ENCODE measurements around the gene ZFAND3.

The ZFAND3 gene

DNA sequence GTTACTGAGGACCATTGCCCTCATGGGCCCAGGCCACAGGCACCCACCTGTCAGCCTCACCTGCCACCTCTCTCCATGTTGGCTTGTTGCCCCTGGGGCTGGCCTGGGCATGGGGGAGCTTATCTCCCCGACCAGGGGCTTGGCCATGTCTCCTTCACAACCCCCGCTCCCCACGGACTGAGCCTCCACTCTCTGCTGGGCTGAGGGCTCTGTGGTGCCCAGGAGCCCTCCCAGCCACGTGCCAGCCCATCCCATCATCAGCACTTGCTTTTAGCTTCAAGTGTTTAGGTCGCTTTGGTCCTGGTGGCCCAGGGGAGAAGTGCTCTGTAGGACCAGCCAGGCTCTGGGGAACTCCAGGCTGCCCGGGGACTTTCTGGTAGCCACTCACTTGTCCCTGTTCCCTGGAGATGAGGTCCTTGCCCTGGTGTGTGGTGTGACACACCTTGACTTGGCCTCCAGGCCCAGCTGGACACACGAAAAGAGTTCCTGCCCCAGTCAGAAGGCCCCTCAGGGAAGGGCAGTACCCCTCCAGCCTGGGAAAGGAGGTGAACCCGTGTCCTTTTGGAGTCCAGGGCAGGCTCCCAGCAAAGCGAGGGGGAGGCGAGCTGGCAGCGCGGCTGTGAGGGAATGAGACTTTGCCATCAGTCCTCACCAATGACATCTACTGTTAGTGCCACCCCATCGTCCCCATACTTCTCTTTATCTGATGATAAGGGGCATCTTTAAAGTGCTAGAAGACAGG, 352.6 kb downstream of the ZFAND3 start:
- DNase-seq (no peak), ATAC-seq (no peak)
- peaks cover 4% of the 10 kb centered on the region for H3K36me3 Mint-ChIP-seq (ENCODE audit: low read depth)
- no peaks in the 10 kb centered on the region for H3K9me3 Mint-ChIP-seq
- no peaks in the 10 kb centered on the region for H3K27me3 Mint-ChIP-seq
- no peaks in the 10 kb centered on the region for H3K4me1 Mint-ChIP-seq
- no peak overlapping the region for H3K4me3 Mint-ChIP-seq
- no peak overlapping the region for H3K27ac Mint-ChIP-seq

DNA sequence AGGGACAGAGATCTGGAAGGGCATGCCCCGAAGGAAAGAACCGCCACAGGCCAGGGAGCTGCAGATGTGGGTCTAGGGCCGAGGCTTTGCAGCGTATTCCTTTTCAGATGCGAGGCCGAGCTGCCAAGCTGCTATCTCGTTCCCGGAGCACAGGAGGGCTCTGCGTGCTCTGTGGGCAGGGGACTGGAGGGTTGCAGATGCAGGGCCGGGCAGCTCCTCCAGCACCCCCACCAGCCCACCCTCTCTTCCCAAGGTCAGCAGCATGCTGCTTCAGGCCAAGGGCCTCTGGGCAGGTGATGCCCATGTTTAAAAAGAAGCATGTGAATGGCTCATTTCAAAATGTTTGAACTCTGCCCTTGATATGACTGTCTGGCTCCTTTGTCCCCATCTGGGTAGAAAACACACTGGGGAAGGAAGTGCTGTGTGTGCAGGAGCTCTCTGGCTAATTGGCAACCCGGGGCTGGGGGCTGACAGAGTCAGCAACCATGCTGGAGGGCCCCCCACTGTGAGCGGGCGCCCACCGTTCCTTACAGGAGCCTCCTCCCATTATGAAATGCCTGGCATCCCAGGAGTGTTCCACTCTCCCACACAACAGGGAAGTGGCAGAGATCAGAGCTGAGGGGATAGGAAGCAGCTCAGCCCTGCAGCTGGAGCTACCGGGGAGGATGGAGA, 353.3 kb downstream of the ZFAND3 start:
- Mint-ChIP-seq H3K27me3 (no peaks in the 10 kb centered on the region), H3K4me3 (no peak overlapping the region), H3K4me1 (no peaks in the 10 kb centered on the region), H3K36me3 (ENCODE audit: low read depth) (peaks cover 4% of the 10 kb centered on the region), H3K27ac (no peak overlapping the region), H3K9me3 (no peaks in the 10 kb centered on the region)
- ATAC-seq (no peak), DNase-seq (no peak)

DNA sequence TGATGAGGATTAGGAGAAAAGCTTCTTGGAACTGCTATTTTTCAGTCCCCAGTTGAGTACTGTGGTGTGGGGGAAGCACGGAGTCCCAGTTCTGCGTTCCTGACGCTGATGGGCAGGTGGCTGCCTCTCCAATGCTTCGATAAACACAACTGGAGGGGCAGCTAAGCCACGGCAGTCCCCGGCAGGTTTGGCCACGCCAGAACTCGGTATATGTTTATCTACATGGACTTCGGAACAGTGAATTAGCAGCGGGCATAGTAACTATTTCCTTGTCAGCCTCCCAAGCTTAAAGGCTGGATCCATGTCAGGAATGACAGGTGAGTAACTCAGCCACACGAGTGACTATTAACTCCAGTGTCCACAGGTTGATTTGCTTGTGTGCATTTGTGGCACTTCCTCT, 354.4 kb downstream of the ZFAND3 start:
- ATAC-seq (no peak), DNase-seq (no peak)
- no peaks in the 10 kb centered on the region for H3K9me3 Mint-ChIP-seq
- no peaks in the 10 kb centered on the region for H3K27me3 Mint-ChIP-seq
- H3K4me1 Mint-ChIP-seq: no peaks in the 10 kb centered on the region
- H3K27ac Mint-ChIP-seq: no peak overlapping the region
- H3K4me3 Mint-ChIP-seq: no peak overlapping the region
- H3K36me3 Mint-ChIP-seq (ENCODE audit: low read depth): peaks cover 4% of the 10 kb centered on the region

DNA sequence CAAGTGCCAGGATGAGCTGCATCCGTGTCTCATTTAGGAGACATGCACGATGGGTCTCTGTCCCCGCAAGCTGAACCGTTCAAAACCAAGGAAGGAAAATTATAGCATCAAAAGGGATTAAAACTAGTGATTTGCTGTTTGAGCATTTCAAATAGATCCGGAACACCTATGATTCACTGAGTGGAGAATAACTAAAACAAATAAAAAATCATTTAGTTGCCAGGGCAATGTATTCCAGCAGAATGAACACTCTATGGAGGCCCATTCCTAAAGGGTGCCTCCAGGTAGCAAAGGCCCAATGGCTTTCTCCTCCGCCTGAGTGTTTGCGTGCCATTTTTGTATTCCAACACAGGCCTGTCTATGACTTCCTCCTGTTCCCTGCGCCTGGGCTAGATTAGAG, 354.8 kb downstream of the ZFAND3 start:
- Mint-ChIP-seq H3K36me3 (ENCODE audit: low read depth) (peaks cover 4% of the 10 kb centered on the region), H3K27ac (no peak overlapping the region), H3K4me1 (no peaks in the 10 kb centered on the region), H3K4me3 (no peak overlapping the region), H3K27me3 (no peaks in the 10 kb centered on the region), H3K9me3 (no peaks in the 10 kb centered on the region)
- DNase-seq (no peak), ATAC-seq (no peak)

DNA sequence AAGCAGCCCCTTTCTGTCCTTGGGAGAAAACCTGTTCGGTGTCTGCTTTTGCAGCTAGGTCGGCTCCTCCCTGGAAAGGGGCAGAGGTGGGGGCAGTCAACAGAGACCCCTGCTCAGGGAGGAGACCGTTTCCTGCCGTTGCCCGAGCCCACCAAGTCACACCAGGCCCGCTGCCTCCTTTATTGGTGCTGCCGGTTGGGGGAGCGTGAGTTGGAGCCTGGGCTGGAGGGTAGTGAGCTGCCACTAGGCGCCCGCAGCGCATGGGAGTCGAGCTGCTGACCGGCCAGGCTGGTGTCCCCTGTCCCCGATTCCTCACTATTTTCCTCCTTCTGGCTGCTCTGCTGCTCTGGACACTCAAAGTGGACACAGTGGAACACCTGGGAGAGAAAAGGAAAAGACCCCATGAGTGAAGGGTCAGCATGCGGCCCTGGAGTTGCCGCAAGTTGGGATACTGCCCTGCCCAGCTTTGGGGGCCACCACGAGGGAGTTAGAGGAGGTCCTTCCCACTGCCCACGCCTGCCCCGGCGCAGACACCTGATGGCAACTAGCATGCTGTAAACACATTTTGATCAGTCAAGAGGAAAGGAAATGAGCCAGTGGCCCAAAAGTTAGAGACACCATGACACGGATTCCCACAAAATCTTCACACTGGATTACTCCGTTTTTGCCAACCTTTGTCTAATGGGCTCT, 355.4 kb downstream of the ZFAND3 start:
- ATAC-seq (no peak), DNase-seq (no peak)
- H3K4me1 Mint-ChIP-seq: no peaks in the 10 kb centered on the region
- no peak overlapping the region for H3K27ac Mint-ChIP-seq
- H3K36me3 Mint-ChIP-seq (ENCODE audit: low read depth): peaks cover 4% of the 10 kb centered on the region
- no peak overlapping the region for H3K4me3 Mint-ChIP-seq
- H3K9me3 Mint-ChIP-seq: no peaks in the 10 kb centered on the region
- no peaks in the 10 kb centered on the region for H3K27me3 Mint-ChIP-seq

DNA sequence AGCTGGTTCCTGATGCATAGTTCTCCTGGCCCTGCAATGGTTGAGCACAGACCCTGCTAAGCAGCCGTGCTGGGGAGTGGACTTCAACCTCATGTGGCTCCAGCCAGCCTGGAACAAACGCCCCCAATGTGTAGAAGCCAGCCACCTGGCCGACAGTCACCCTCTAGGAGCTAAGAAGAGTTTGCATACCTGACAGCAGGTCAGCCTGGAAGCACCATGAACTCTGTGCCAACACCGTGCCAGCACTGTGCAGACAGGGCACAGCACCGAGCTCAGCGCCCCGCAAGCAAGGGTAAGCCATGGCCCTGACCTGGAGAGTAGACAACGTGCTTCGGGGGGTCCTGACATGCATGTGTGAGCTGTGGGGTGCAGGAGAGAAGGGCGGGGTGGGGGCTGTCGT, 356.3 kb downstream of the ZFAND3 start:
- Mint-ChIP-seq H3K27me3 (no peaks in the 10 kb centered on the region), H3K4me3 (no peak overlapping the region), H3K36me3 (ENCODE audit: low read depth) (peaks cover 4% of the 10 kb centered on the region), H3K27ac (no peak overlapping the region), H3K9me3 (no peaks in the 10 kb centered on the region), H3K4me1 (no peaks in the 10 kb centered on the region)
- DNase-seq: no peak
- ATAC-seq: no peak

DNA sequence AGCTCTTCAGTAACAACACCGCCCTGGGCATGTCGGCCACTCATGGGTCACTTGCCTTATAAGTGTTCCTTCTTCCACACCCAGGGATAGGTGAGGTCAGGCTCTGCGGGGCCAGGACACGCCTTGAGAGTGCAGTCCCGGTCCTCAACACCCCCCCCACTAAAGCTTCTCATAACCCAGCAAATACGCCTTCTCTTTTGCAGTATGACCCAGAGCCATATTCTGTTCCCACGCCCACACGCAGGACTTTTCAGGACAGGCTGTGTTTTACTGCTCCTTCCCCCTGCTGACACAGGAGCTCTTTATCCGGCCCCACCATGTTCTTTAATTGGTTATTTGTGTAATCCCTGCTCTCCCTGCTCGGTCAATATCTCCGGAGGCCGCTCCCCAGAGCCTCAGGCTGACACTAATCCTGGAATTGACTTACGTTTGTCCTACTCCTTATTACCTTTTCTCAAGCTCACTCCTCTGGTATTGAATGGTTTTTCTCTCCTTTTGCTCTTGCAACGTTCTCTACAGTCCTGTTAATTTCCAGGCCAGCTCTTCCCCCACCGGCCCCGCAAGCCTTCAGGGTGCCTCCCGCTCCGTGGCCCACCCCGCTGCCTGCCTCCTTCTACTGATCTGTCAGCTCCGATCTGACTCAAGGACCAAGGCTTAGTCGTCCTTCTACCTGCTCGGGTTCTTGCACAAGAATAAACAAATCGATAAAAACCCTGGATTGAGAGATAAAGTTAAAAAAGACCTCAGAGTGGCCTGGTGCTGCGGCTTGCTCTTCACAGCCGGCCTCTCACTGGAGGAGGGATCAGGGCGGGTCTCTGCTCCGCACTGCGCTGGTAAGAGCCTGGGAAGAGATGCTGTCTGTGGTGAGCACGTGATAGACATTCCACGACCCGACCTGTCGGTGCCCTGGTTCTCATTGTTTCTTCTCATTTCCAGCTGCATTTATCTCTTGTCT, 357.5 kb downstream of the ZFAND3 start:
- Mint-ChIP-seq H3K27me3 (no peaks in the 10 kb centered on the region), H3K9me3 (no peaks in the 10 kb centered on the region), H3K4me1 (no peaks in the 10 kb centered on the region), H3K27ac (no peak overlapping the region), H3K4me3 (no peak overlapping the region), H3K36me3 (ENCODE audit: low read depth) (peaks cover 4% of the 10 kb centered on the region)
- DNase-seq: no peak
- ATAC-seq: no peak

DNA sequence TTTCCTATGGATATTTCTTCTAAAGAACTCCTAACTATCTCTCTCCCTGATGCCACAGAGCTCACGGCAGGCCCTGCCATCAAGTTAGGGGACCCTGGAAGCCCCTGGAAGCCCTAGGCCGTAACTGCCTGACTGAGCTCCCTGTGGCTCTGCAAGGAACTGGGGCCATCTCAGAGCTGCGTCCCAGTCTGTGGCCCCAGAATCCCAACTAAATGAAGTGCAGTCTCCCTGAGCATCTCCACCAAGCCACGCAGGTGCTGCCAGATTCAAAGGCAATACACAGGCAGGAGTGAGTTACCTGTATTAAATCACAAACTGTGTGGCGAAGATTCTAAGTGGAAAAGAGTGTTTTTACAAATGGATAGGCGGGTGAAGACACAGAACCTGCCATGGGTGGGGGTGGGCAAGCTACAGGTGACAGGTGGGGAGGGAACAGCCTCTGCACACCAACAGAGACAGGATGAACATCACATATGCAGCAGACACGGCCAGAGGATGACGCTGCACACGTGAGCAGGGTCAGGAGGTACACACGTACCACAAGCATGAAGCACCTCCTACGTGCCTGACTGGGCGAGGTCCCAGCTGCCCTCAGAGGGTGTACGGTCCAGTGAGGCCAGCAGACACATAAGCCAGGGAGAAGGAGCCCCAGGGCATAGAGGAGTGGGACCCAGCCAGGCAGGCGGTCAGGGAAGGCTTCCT, 358.5 kb downstream of the ZFAND3 start:
- H3K4me1 Mint-ChIP-seq: no peaks in the 10 kb centered on the region
- H3K4me3 Mint-ChIP-seq: no peak overlapping the region
- H3K27ac Mint-ChIP-seq: no peak overlapping the region
- peaks cover 4% of the 10 kb centered on the region for H3K36me3 Mint-ChIP-seq (ENCODE audit: low read depth)
- DNase-seq: no peak
- H3K27me3 Mint-ChIP-seq: no peaks in the 10 kb centered on the region
- no peak for ATAC-seq
- H3K9me3 Mint-ChIP-seq: no peaks in the 10 kb centered on the region

DNA sequence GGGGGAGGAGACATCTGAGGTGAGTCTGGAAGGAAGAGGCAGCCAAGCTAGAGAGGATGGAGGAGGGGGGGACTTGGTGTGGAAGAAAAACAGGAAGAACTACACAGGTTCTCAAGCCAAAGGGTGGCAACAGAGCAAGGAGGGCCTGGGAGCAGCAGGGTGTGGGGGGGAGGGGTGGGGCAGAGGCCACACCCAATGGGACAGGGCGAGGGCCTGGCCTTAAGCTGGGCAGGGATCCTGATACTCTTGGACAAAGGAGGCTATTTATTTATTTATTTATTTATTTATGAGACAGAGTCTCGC, 359.0 kb downstream of the ZFAND3 start:
- H3K27ac Mint-ChIP-seq: no peak overlapping the region
- DNase-seq: no peak
- no peak for ATAC-seq
- no peaks in the 10 kb centered on the region for H3K9me3 Mint-ChIP-seq
- peaks cover 4% of the 10 kb centered on the region for H3K36me3 Mint-ChIP-seq (ENCODE audit: low read depth)
- H3K4me1 Mint-ChIP-seq: no peaks in the 10 kb centered on the region
- no peaks in the 10 kb centered on the region for H3K27me3 Mint-ChIP-seq
- H3K4me3 Mint-ChIP-seq: no peak overlapping the region

DNA sequence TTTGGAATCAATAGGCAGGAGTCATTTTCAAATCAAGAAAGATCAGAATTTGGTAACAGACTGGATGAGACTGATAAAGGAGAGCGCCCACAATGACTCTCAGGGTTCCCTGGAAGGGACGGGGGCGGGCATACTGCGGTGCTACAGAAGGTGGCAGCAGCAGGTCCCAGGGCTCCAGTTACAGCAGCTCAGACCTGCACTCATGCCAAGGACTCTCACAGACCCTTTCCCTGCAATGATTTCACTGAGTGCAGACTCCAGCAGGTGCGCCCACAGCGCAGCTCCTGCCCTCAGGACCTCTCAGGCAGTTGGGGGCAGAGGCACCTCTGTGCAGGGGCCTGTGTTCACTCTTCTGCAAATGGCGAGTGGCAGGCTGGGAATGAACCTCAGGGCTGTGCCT, 359.8 kb downstream of the ZFAND3 start:
- H3K4me3 Mint-ChIP-seq: no peak overlapping the region
- no peak for ATAC-seq
- H3K4me1 Mint-ChIP-seq: no peaks in the 10 kb centered on the region
- H3K27ac Mint-ChIP-seq: no peak overlapping the region
- peaks cover 4% of the 10 kb centered on the region for H3K36me3 Mint-ChIP-seq (ENCODE audit: low read depth)
- no peak for DNase-seq
- H3K9me3 Mint-ChIP-seq: no peaks in the 10 kb centered on the region
- H3K27me3 Mint-ChIP-seq: no peaks in the 10 kb centered on the region

DNA sequence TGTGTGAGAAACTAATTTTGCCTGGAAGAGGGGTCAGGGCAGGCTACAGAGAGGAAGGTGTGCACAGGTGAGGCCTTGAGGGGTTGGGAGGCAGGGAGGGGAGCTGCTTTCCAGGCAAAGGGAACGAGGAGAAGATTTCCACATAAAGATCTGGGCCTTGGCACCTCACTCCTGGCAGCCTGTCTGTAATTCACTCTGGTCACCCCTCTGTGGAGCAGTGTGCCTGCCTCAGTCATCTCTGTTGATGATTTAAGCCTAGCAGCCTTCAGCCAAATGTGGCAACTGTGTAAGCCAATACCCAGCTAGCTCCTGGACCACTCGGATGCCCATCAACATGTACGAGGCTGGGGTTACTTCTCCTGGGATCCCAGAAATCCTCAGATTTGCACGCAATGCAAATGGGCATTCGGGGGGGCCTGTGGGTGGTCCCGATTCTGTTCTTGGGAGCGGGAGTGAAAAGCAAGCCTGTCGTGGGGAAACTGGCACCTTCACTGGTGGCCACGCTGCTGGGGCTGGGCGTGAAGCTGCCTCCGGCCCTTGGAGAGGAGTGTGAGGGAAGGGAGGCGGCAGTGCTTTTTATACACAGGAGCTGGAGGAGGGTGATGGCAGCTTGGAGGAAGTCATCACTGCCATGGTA, 360.4 kb downstream of the ZFAND3 start:
- H3K9me3 Mint-ChIP-seq: no peaks in the 10 kb centered on the region
- H3K36me3 Mint-ChIP-seq (ENCODE audit: low read depth): peaks cover 4% of the 10 kb centered on the region
- no peak overlapping the region for H3K27ac Mint-ChIP-seq
- H3K4me1 Mint-ChIP-seq: no peaks in the 10 kb centered on the region
- H3K4me3 Mint-ChIP-seq: no peak overlapping the region
- H3K27me3 Mint-ChIP-seq: no peaks in the 10 kb centered on the region
- DNase-seq: no peak
- ATAC-seq: no peak

DNA sequence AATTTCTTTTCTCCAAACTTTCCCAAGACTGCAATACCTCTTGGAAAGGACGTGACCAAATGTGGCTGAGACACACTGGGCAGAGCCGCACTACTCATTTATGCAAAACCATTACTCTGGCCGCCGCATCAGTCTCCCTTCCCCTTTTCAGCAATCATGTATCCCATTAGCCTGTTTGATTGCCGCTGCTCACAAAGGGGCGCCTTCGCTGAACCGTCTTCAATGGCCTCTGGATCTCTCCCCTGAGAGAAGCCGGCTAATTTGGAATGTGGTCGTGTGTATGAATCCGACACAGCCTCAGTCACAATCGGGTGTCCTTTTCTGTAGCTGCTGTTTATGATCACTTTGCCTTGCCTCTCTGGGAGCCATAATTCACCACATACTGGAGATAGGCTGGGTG, 361.1 kb downstream of the ZFAND3 start:
- no peak overlapping the region for H3K27ac Mint-ChIP-seq
- DNase-seq (no peak), ATAC-seq (no peak)
- no peak overlapping the region for H3K4me3 Mint-ChIP-seq
- no peaks in the 10 kb centered on the region for H3K4me1 Mint-ChIP-seq
- no peaks in the 10 kb centered on the region for H3K27me3 Mint-ChIP-seq
- peaks cover 3% of the 10 kb centered on the region for H3K36me3 Mint-ChIP-seq (ENCODE audit: low read depth)
- H3K9me3 Mint-ChIP-seq: no peaks in the 10 kb centered on the region

DNA sequence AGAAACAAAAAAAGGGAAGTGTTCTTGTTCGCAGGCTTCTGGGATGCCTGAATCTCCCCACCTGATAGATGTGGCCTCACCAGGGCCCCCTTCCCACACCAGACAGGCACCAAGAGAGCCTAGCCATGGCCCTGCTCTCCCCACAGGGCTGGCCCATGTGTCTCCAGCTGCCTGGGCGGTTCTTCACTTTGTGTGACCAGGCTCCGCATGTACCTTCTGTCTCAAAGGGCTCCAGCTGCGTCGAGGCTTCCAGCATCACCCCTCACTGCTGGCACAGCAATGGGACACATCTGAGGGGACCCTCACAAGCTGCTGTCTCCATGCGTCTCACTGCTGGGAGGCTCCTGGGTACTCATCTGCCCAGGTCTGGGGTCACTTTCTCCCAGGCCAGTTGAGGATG, 362.9 kb downstream of the ZFAND3 start:
- no peak for ATAC-seq
- H3K27me3 Mint-ChIP-seq: no peaks in the 10 kb centered on the region
- no peak for DNase-seq
- H3K9me3 Mint-ChIP-seq: no peaks in the 10 kb centered on the region
- no peak overlapping the region for H3K27ac Mint-ChIP-seq
- no peaks in the 10 kb centered on the region for H3K36me3 Mint-ChIP-seq (ENCODE audit: low read depth)
- H3K4me1 Mint-ChIP-seq: no peaks in the 10 kb centered on the region
- no peak overlapping the region for H3K4me3 Mint-ChIP-seq

All from activated naive CD8-positive, alpha-beta T cell treated with anti-CD3 and anti-CD28 coated beads, Interleukin-2, amount 50 U/mL, for 24 hours (primary cell).